A172 (cell line): ENCODE measurements around the gene ZNF341. TPM values are rescaled to one million over a fixed set of nuclear protein-coding genes. Genes with fewer than 3 reads are reported as not detected.
A peak's percentile ranks its signal among the peaks of the same experiment; 100 is the strongest.
"Not testable (repeated sequence)": the region's sequence is repeated elsewhere in the genome, so short reads cannot be mapped to it uniquely, and the experiment has no call there.

Experiments used
- DNase-seq: peaks from one replicate; pipeline ENCODE4 v3.0.0-alpha.2; 2015; ENCODE audit warnings: low spot score
- total RNA-seq: library from RNA; depleted of rRNA; stranded (reverse); fragments of >200 nt; shearing (Covaris generic); gene quantifications from 2 replicates; pipeline ENCODE4 v1.2.3, GENCODE V29; 2014; rRNA removed

The ZNF341 gene
- total RNA-seq: 0.81 and 1.6 TPM in 2 replicates

GRCh38 chr20:33731693-33732165, at the start of gene ZNF341:
TSS of gene ZNF341 (plus strand) at chr20:33731996. CDS start at chr20:33732022, 26 bp downstream.
- DNase-seq: peak; percentile 72

- DNase-seq: no peak
Observed at GRCh38 chr20:33684533-33685327, 47.1 kb upstream of the ZNF341 start.

- DNase-seq: peak; percentile 44
Observed at GRCh38 chr20:33685328-33686099, 46.3 kb upstream of the ZNF341 start.

- peak; percentile 90 for DNase-seq
Observed at GRCh38 chr20:33686100-33686983, 45.5 kb upstream of the ZNF341 start, which contains the start of gene E2F1. TSS of gene E2F1 (minus strand) at chr20:33686385. CDS start at chr20:33686264, 121 bp downstream.

- no peak for DNase-seq
Observed at GRCh38 chr20:33686984-33687366, 44.8 kb upstream of the ZNF341 start.

GRCh38 chr20:33687370-33687915, 44.4 kb upstream of the ZNF341 start:
- DNase-seq: no peak

GRCh38 chr20:33687993-33688937, 43.5 kb upstream of the ZNF341 start:
- no peak for DNase-seq

- no peak for DNase-seq
Observed at GRCh38 chr20:33688938-33689424, 42.8 kb upstream of the ZNF341 start.

- no peak for DNase-seq
Observed at GRCh38 chr20:33689493-33689892, 42.3 kb upstream of the ZNF341 start.

GRCh38 chr20:33689973-33690372, 41.8 kb upstream of the ZNF341 start:
- peak; percentile 83 for DNase-seq

GRCh38 chr20:33693289-33693688, 38.5 kb upstream of the ZNF341 start:
- DNase-seq: no peak

- DNase-seq: no peak
Observed at GRCh38 chr20:33693741-33694638, 37.8 kb upstream of the ZNF341 start.

- no peak for DNase-seq
Observed at GRCh38 chr20:33694639-33695012, 37.2 kb upstream of the ZNF341 start.

GRCh38 chr20:33696448-33696847, 35.3 kb upstream of the ZNF341 start:
- DNase-seq: no peak

- DNase-seq: peak; percentile 58
Observed at GRCh38 chr20:33697129-33697528, 34.7 kb upstream of the ZNF341 start.

- not testable (repeated sequence) for DNase-seq
Observed at GRCh38 chr20:33698966-33699365, 32.8 kb upstream of the ZNF341 start.

- DNase-seq: not testable (repeated sequence)
Observed at GRCh38 chr20:33700696-33701441, 30.9 kb upstream of the ZNF341 start.
